GM23338 (cell line): ENCODE results near the gene VTCN1. TPM values are rescaled to one million over a fixed set of nuclear protein-coding genes. Genes with fewer than 3 reads are reported as not detected.

Experiments
- ATAC-seq: fragments of 200-7000 bp; cut with Tn5 transposase; 3 replicates; pipeline ENCODE4 v1.9.1; 2020
- DNase-seq: peaks from one replicate; pipeline ENCODE4 v3.0.0-alpha.2; 2015; ENCODE audit warnings: low spot score
- H2AFZ ChIP-seq: fragments of 200-600 bp; sonication (generic); 2 replicates; pipeline ENCODE4 v1.8.0; 2016; ENCODE audit warnings: antibody characterized with exemption, mild to moderate bottlenecking, moderate library complexity
- H3F3A ChIP-seq: fragments of 200-600 bp; sonication (generic); replicated peaks from 2 replicates; pipeline ENCODE4 v1.8.0; 2017; ENCODE audit warnings: antibody characterized with exemption, mixed run types, low read depth
- H3K27ac ChIP-seq: fragments of 200-600 bp; sonication (generic); 2 replicates; pipeline ENCODE4 v1.6.1; 2016; ENCODE audit warnings: low read depth
- H3K27me3 ChIP-seq: fragments of 200-600 bp; sonication (generic); 2 replicates; pipeline ENCODE4 v1.8.0; 2016; ENCODE audit warnings: mild to moderate bottlenecking, mixed run types, moderate library complexity; ENCODE audit not compliant: insufficient read depth
- H3K36me3 ChIP-seq: fragments of 200-600 bp; sonication (generic); 2 replicates; pipeline ENCODE4 v1.8.0; 2016; ENCODE audit warnings: mild to moderate bottlenecking; ENCODE audit not compliant: insufficient read depth
- H3K4me1 ChIP-seq: fragments of 200-600 bp; sonication (generic); 2 replicates; pipeline ENCODE4 v1.8.0; 2016; ENCODE audit warnings: mild to moderate bottlenecking, moderate library complexity; ENCODE audit not compliant: insufficient read depth
- H3K4me2 ChIP-seq: fragments of 200-600 bp; sonication (generic); 2 replicates; pipeline ENCODE4 v1.7.1; 2017; ENCODE audit warnings: mixed run types
- H3K4me3 ChIP-seq: fragments of 200-600 bp; sonication (generic); 2 replicates; pipeline ENCODE4 v1.6.1; 2016; ENCODE audit warnings: mixed run types
- H3K79me2 ChIP-seq: fragments of 200-600 bp; sonication (generic); replicated peaks from 2 replicates; pipeline ENCODE4 v1.8.0; 2017; ENCODE audit warnings: mild to moderate bottlenecking; ENCODE audit not compliant: insufficient read depth
- H3K9me2 ChIP-seq: fragments of 200-600 bp; sonication (generic); 2 replicates; pipeline ENCODE4 v1.8.0; 2017; ENCODE audit not compliant: insufficient read depth
- H4K20me1 ChIP-seq: fragments of 200-600 bp; sonication (generic); replicated peaks from 2 replicates; pipeline ENCODE4 v1.8.0; 2017; ENCODE audit warnings: mild to moderate bottlenecking; ENCODE audit not compliant: insufficient read depth
- H3K27ac Mint-ChIP-seq: 2 replicates; pipeline ENCODE4 v1.8.0; 2020; ENCODE audit warnings: inconsistent platforms, mild to moderate bottlenecking, moderate library complexity, mixed read lengths
- H3K27me3 Mint-ChIP-seq: 3 replicates; pipeline ENCODE4 v1.8.0; 2022; ENCODE audit warnings: low read depth, mild to moderate bottlenecking, moderate library complexity, mixed read lengths, inconsistent platforms; ENCODE audit not compliant: insufficient read depth, poor library complexity
- H3K36me3 Mint-ChIP-seq: 3 replicates; pipeline ENCODE4 v1.8.0; 2021; ENCODE audit warnings: low read depth, mild to moderate bottlenecking, inconsistent platforms, moderate library complexity, mixed read lengths
- H3K4me1 Mint-ChIP-seq: 3 replicates; pipeline ENCODE4 v1.8.0; 2020; ENCODE audit warnings: mild to moderate bottlenecking, inconsistent platforms, mixed read lengths
- H3K4me3 Mint-ChIP-seq: 3 replicates; pipeline ENCODE4 v1.8.0; 2021; ENCODE audit warnings: moderate library complexity, mild to moderate bottlenecking, inconsistent platforms, mixed read lengths
- H3K9me3 Mint-ChIP-seq: 3 replicates; pipeline ENCODE4 v1.8.0; 2020; ENCODE audit warnings: moderate library complexity, mild to moderate bottlenecking, inconsistent platforms, mixed read lengths
- CREB1 ChIP-seq: fragments of 250-450 bp; sonication (Bioruptor Pico); IDR thresholded peaks from 2 replicates; pipeline ENCODE4 v1.5.0; 2020; ENCODE audit warnings: low read depth, mild to moderate bottlenecking, moderate library complexity
- EZH2 ChIP-seq: fragments of 200-600 bp; sonication (generic); IDR thresholded peaks from one replicate; pipeline ENCODE4 v1.8.0; 2017; ENCODE audit warnings: antibody characterized with exemption, mild to moderate bottlenecking, low read depth; ENCODE audit not compliant: unreplicated experiment
- EZH2phosphoT487 ChIP-seq: fragments of 200-600 bp; sonication (generic); IDR thresholded peaks from one replicate; pipeline ENCODE4 v1.8.1; 2018; ENCODE audit warnings: antibody characterized with exemption; ENCODE audit not compliant: unreplicated experiment
- JUNB ChIP-seq: IDR thresholded peaks from one replicate; pipeline ENCODE4 v1.6.1; 2016; ENCODE audit warnings: antibody characterized with exemption; ENCODE audit not compliant: unreplicated experiment
- NANOG ChIP-seq: IDR thresholded peaks from 2 replicates; pipeline ENCODE4 v1.6.1; 2016; ENCODE audit warnings: antibody characterized with exemption, borderline replicate concordance
- POLR2AphosphoS5 ChIP-seq: IDR thresholded peaks from 2 replicates; pipeline ENCODE4 v1.6.1; 2016; ENCODE audit warnings: antibody characterized with exemption, low read depth
- STAT1 ChIP-seq: IDR thresholded peaks from one replicate; pipeline ENCODE4 v1.6.1; 2016; ENCODE audit warnings: antibody characterized with exemption; ENCODE audit not compliant: unreplicated experiment
- ZNF114 ChIP-seq: fragments of 250-450 bp; sonication (Bioruptor Pico); IDR thresholded peaks from 2 replicates; pipeline ENCODE4 v1.5.0; 2020; ENCODE audit warnings: mild to moderate bottlenecking, moderate library complexity
- ZNF331 ChIP-seq: fragments of 250-450 bp; sonication (Bioruptor Pico); IDR thresholded peaks from 2 replicates; pipeline ENCODE4 v1.5.0; 2020; ENCODE audit warnings: low read depth, mild to moderate bottlenecking, moderate library complexity
- polyA plus RNA-seq: library from polyadenylated mRNA; unstranded; fragments of >200 nt; fragmentation: Nextera tagmentation; extraction: Ambion mirVana; gene quantifications from 2 replicates; pipeline ENCODE4 v1.2.1, GENCODE V29; 2016
- total RNA-seq: library from RNA; depleted of rRNA; stranded (reverse); fragments of >200 nt; shearing (Covaris generic); gene quantifications from 2 replicates; pipeline ENCODE4 v1.2.3, GENCODE V29; 2014
- TF ChIP-seq, protein P1 (sequence below), 2 experiments: fragments of 200-600 bp in 1 of 2; sonication (generic) in 1 of 2; conservative IDR thresholded peaks; 2 replicates each; pipeline versions ENCODE4 v1.5.1 to v1.6.1; 2016 to 2017; ENCODE audit warnings: antibody characterized with exemption in 2 of 2, low read depth in 2 of 2, mild to moderate bottlenecking in 2 of 2, moderate library complexity in 1 of 2
- TF ChIP-seq, protein P2 (sequence below): fragments of 250-450 bp; sonication (Bioruptor Pico); IDR thresholded peaks from 2 replicates; pipeline ENCODE4 v1.5.0; 2020; ENCODE audit warnings: mild to moderate bottlenecking, moderate library complexity
- TF ChIP-seq, protein P3 (sequence below): IDR thresholded peaks from one replicate; pipeline ENCODE4 v1.6.1; 2018; ENCODE audit warnings: antibody characterized with exemption; ENCODE audit not compliant: unreplicated experiment
- TF ChIP-seq, protein P4 (sequence below): IDR thresholded peaks from 2 replicates; pipeline ENCODE4 v1.6.1; 2016; ENCODE audit warnings: antibody characterized with exemption

VTCN1 gene
- total and polyA plus RNA-seq, 2 experiments from 2014 or later, result not detected

DNA sequence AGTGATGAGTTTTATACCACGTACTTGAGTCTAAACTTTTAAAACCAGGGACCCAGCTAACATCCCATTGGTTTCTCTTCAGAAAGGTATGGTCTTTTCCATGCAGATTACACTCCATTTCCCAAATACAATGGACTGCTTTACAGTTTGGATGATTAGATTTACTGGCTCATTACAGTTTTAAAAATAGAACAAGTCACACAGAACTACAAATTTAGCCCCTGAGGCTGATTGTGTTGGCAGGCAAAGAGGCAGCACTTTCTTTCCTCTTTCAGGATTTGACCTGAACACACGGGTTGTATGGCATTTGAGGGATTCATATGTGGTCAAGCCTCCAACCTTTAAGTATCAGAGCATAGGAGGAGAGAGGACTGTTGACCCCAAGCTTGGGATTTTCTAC, 21.8 kb upstream of the VTCN1 start:
- no peak overlapping the region for H3K27ac ChIP-seq
- H3K36me3 ChIP-seq, result no peaks in the 10 kb centered on the region

More for the DNA sequence above, 21.8 kb upstream of the VTCN1 start:
- Histone ChIP-seq H3K4me1 (no peaks in the 10 kb centered on the region), H3K79me2 (no peaks in the 10 kb centered on the region), H3K27me3 (no peaks in the 10 kb centered on the region), H2AFZ (no peak overlapping the region), H3K4me3 (no peak overlapping the region), H3K9me2 (peaks cover 14% of the 10 kb centered on the region; the same call in 1 of the 2 replicates), H3F3A (no peaks in the 10 kb centered on the region), H4K20me1 (no peaks in the 10 kb centered on the region), H3K4me2 (no peak overlapping the region)
- no peaks in the 10 kb centered on the region for H3K4me1 Mint-ChIP-seq
- DNase-seq (no peak), ATAC-seq (no peak)
- no peaks in the 10 kb centered on the region for H3K27me3 Mint-ChIP-seq
- TF ChIP-seq, protein P1, sequence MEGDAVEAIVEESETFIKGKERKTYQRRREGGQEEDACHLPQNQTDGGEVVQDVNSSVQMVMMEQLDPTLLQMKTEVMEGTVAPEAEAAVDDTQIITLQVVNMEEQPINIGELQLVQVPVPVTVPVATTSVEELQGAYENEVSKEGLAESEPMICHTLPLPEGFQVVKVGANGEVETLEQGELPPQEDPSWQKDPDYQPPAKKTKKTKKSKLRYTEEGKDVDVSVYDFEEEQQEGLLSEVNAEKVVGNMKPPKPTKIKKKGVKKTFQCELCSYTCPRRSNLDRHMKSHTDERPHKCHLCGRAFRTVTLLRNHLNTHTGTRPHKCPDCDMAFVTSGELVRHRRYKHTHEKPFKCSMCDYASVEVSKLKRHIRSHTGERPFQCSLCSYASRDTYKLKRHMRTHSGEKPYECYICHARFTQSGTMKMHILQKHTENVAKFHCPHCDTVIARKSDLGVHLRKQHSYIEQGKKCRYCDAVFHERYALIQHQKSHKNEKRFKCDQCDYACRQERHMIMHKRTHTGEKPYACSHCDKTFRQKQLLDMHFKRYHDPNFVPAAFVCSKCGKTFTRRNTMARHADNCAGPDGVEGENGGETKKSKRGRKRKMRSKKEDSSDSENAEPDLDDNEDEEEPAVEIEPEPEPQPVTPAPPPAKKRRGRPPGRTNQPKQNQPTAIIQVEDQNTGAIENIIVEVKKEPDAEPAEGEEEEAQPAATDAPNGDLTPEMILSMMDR (conservative IDR thresholded peaks at IDR 0.05; ENCODE audit: low read depth in 2 of 2), result no peak
- TF ChIP-seq ZNF331 (CRISPR knock-in tag), result no peak
- no peak for TF ChIP-seq CREB1
- TF ChIP-seq ZNF114 (CRISPR knock-in tag), result no peak
- no peak for TF ChIP-seq JUNB
- no peak for TF ChIP-seq STAT1
- TF ChIP-seq, protein P2, sequence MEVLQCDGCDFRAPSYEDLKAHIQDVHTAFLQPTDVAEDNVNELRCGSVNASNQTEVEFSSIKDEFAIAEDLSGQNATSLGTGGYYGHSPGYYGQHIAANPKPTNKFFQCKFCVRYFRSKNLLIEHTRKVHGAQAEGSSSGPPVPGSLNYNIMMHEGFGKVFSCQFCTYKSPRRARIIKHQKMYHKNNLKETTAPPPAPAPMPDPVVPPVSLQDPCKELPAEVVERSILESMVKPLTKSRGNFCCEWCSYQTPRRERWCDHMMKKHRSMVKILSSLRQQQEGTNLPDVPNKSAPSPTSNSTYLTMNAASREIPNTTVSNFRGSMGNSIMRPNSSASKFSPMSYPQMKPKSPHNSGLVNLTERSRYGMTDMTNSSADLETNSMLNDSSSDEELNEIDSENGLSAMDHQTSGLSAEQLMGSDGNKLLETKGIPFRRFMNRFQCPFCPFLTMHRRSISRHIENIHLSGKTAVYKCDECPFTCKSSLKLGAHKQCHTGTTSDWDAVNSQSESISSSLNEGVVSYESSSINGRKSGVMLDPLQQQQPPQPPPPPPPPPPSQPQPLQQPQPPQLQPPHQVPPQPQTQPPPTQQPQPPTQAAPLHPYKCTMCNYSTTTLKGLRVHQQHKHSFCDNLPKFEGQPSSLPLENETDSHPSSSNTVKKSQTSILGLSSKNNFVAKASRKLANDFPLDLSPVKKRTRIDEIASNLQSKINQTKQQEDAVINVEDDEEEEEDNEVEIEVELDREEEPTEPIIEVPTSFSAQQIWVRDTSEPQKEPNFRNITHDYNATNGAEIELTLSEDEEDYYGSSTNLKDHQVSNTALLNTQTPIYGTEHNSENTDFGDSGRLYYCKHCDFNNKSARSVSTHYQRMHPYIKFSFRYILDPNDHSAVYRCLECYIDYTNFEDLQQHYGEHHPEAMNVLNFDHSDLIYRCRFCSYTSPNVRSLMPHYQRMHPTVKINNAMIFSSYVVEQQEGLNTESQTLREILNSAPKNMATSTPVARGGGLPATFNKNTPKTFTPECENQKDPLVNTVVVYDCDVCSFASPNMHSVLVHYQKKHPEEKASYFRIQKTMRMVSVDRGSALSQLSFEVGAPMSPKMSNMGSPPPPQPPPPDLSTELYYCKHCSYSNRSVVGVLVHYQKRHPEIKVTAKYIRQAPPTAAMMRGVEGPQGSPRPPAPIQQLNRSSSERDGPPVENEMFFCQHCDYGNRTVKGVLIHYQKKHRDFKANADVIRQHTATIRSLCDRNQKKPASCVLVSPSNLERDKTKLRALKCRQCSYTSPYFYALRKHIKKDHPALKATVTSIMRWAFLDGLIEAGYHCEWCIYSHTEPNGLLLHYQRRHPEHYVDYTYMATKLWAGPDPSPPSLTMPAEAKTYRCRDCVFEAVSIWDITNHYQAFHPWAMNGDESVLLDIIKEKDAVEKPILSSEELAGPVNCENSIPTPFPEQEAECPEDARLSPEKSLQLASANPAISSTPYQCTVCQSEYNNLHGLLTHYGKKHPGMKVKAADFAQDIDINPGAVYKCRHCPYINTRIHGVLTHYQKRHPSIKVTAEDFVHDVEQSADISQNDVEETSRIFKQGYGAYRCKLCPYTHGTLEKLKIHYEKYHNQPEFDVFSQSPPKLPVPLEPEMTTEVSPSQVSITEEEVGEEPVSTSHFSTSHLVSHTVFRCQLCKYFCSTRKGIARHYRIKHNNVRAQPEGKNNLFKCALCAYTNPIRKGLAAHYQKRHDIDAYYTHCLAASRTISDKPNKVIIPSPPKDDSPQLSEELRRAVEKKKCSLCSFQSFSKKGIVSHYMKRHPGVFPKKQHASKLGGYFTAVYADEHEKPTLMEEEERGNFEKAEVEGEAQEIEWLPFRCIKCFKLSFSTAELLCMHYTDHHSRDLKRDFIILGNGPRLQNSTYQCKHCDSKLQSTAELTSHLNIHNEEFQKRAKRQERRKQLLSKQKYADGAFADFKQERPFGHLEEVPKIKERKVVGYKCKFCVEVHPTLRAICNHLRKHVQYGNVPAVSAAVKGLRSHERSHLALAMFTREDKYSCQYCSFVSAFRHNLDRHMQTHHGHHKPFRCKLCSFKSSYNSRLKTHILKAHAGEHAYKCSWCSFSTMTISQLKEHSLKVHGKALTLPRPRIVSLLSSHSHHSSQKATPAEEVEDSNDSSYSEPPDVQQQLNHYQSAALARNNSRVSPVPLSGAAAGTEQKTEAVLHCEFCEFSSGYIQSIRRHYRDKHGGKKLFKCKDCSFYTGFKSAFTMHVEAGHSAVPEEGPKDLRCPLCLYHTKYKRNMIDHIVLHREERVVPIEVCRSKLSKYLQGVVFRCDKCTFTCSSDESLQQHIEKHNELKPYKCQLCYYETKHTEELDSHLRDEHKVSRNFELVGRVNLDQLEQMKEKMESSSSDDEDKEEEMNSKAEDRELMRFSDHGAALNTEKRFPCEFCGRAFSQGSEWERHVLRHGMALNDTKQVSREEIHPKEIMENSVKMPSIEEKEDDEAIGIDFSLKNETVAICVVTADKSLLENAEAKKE (CRISPR knock-in tag), result no peak
- TF ChIP-seq, protein P3, sequence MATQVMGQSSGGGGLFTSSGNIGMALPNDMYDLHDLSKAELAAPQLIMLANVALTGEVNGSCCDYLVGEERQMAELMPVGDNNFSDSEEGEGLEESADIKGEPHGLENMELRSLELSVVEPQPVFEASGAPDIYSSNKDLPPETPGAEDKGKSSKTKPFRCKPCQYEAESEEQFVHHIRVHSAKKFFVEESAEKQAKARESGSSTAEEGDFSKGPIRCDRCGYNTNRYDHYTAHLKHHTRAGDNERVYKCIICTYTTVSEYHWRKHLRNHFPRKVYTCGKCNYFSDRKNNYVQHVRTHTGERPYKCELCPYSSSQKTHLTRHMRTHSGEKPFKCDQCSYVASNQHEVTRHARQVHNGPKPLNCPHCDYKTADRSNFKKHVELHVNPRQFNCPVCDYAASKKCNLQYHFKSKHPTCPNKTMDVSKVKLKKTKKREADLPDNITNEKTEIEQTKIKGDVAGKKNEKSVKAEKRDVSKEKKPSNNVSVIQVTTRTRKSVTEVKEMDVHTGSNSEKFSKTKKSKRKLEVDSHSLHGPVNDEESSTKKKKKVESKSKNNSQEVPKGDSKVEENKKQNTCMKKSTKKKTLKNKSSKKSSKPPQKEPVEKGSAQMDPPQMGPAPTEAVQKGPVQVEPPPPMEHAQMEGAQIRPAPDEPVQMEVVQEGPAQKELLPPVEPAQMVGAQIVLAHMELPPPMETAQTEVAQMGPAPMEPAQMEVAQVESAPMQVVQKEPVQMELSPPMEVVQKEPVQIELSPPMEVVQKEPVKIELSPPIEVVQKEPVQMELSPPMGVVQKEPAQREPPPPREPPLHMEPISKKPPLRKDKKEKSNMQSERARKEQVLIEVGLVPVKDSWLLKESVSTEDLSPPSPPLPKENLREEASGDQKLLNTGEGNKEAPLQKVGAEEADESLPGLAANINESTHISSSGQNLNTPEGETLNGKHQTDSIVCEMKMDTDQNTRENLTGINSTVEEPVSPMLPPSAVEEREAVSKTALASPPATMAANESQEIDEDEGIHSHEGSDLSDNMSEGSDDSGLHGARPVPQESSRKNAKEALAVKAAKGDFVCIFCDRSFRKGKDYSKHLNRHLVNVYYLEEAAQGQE, result no peak
- TF ChIP-seq EZH2, result no peak
- TF ChIP-seq POLR2AphosphoS5, result no peak
- no peak for TF ChIP-seq EZH2phosphoT487
- TF ChIP-seq, protein P4, sequence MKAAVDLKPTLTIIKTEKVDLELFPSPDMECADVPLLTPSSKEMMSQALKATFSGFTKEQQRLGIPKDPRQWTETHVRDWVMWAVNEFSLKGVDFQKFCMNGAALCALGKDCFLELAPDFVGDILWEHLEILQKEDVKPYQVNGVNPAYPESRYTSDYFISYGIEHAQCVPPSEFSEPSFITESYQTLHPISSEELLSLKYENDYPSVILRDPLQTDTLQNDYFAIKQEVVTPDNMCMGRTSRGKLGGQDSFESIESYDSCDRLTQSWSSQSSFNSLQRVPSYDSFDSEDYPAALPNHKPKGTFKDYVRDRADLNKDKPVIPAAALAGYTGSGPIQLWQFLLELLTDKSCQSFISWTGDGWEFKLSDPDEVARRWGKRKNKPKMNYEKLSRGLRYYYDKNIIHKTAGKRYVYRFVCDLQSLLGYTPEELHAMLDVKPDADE, result no peak
- no peak for TF ChIP-seq NANOG
- H3K9me3 Mint-ChIP-seq, result no peaks in the 10 kb centered on the region
- H3K36me3 Mint-ChIP-seq, result no peaks in the 10 kb centered on the region
- no peak overlapping the region for H3K27ac Mint-ChIP-seq
- H3K4me3 Mint-ChIP-seq, result no peak overlapping the region
